GM23338 (cell line): Measurements from ENCODE around the gene DAP3.
"Not testable (repeated sequence)": the region's sequence is repeated elsewhere in the genome, so short reads cannot be mapped to it uniquely, and the experiment has no call there.

ENCODE experiments used
- CREB1 ChIP-seq: fragments of 250-450 bp; sonication (Bioruptor Pico); IDR thresholded peaks from 2 replicates; pipeline ENCODE4 v1.5.0; 2020; ENCODE audit warnings: low read depth, mild to moderate bottlenecking, moderate library complexity
- CTCF ChIP-seq, 2 experiments: fragments of 200-600 bp in 1 of 2; sonication (generic) in 1 of 2; conservative IDR thresholded peaks; 2 replicates each; pipeline versions ENCODE4 v1.5.1 to v1.6.1; 2016 to 2017; ENCODE audit warnings: antibody characterized with exemption in 2 of 2, low read depth in 2 of 2, mild to moderate bottlenecking in 2 of 2, moderate library complexity in 1 of 2
- ETS1 ChIP-seq: IDR thresholded peaks from 2 replicates; pipeline ENCODE4 v1.6.1; 2016; ENCODE audit warnings: antibody characterized with exemption
- EZH2 ChIP-seq: fragments of 200-600 bp; sonication (generic); IDR thresholded peaks from one replicate; pipeline ENCODE4 v1.8.0; 2017; ENCODE audit warnings: antibody characterized with exemption, mild to moderate bottlenecking, low read depth; ENCODE audit not compliant: unreplicated experiment
- EZH2phosphoT487 ChIP-seq: fragments of 200-600 bp; sonication (generic); IDR thresholded peaks from one replicate; pipeline ENCODE4 v1.8.1; 2018; ENCODE audit warnings: antibody characterized with exemption; ENCODE audit not compliant: unreplicated experiment
- JUNB ChIP-seq: IDR thresholded peaks from one replicate; pipeline ENCODE4 v1.6.1; 2016; ENCODE audit warnings: antibody characterized with exemption; ENCODE audit not compliant: unreplicated experiment
- NANOG ChIP-seq: IDR thresholded peaks from 2 replicates; pipeline ENCODE4 v1.6.1; 2016; ENCODE audit warnings: antibody characterized with exemption, borderline replicate concordance
- POLR2AphosphoS5 ChIP-seq: IDR thresholded peaks from 2 replicates; pipeline ENCODE4 v1.6.1; 2016; ENCODE audit warnings: antibody characterized with exemption, low read depth
- REST ChIP-seq: IDR thresholded peaks from one replicate; pipeline ENCODE4 v1.6.1; 2018; ENCODE audit warnings: antibody characterized with exemption; ENCODE audit not compliant: unreplicated experiment
- STAT1 ChIP-seq: IDR thresholded peaks from one replicate; pipeline ENCODE4 v1.6.1; 2016; ENCODE audit warnings: antibody characterized with exemption; ENCODE audit not compliant: unreplicated experiment
- ZNF114 ChIP-seq: fragments of 250-450 bp; sonication (Bioruptor Pico); IDR thresholded peaks from 2 replicates; pipeline ENCODE4 v1.5.0; 2020; ENCODE audit warnings: mild to moderate bottlenecking, moderate library complexity
- ZNF331 ChIP-seq: fragments of 250-450 bp; sonication (Bioruptor Pico); IDR thresholded peaks from 2 replicates; pipeline ENCODE4 v1.5.0; 2020; ENCODE audit warnings: low read depth, mild to moderate bottlenecking, moderate library complexity

- TF ChIP-seq CTCF (conservative IDR thresholded peaks at IDR 0.05; ENCODE audit: low read depth in 2 of 2); JUNB; EZH2; POLR2AphosphoS5; ETS1; CREB1 (CRISPR knock-in tag); REST; EZH2phosphoT487; ZNF114 (CRISPR knock-in tag); STAT1; ZNF331; NANOG: not testable (repeated sequence)
Measured at GRCh38 chr1:155718524-155719115, 29.7 kb downstream of the DAP3 start.
